Esophagus (tissue), 2 donors: ENCODE results near the gene ETFB. TPM values are rescaled to one million over a fixed set of nuclear protein-coding genes. Genes with fewer than 3 reads are reported as not detected.

ENCODE experiments used
- H3K27ac ChIP-seq, 2 donors: one replicate each; pipeline ENCODE4 v1.5.1; 2013; ENCODE audit warnings: low read depth in 2 of 2, mild to moderate bottlenecking in 2 of 2, inconsistent platforms in 1 of 2, low read length in 1 of 2, moderate library complexity in 1 of 2
- H3K27me3 ChIP-seq, 2 donors: one replicate each; pipeline ENCODE4 v1.6.1; 2013; ENCODE audit warnings: low read length in 2 of 2, control low read depth in 1 of 2, mild to moderate bottlenecking in 1 of 2; ENCODE audit not compliant: insufficient read depth in 2 of 2, control insufficient read depth in 1 of 2
- H3K36me3 ChIP-seq, 2 donors: one replicate each; pipeline ENCODE4 v1.6.1; 2013; ENCODE audit warnings: low read length in 1 of 2; ENCODE audit not compliant: control insufficient read depth in 2 of 2, insufficient read depth in 2 of 2
- H3K4me1 ChIP-seq, 2 donors: one replicate each; pipeline ENCODE4 v1.6.1; 2013; ENCODE audit warnings: low read length in 1 of 2; ENCODE audit not compliant: control insufficient read depth in 2 of 2, insufficient read depth in 2 of 2
- H3K4me3 ChIP-seq, 2 donors: one replicate each; pipeline ENCODE4 v1.5.1; 2013; ENCODE audit warnings: low read length in 2 of 2, mild to moderate bottlenecking in 2 of 2, low read depth in 1 of 2, moderate library complexity in 1 of 2
- H3K9me3 ChIP-seq, 2 donors: one replicate each; pipeline ENCODE4 v1.6.1; 2013; ENCODE audit warnings: mild to moderate bottlenecking in 2 of 2, low read depth in 1 of 2, low read length in 1 of 2, moderate library complexity in 1 of 2; ENCODE audit not compliant: control insufficient read depth in 2 of 2, insufficient read depth in 1 of 2
- WGBS, 2 donors: extraction: QIAGEN DNeasy Blood & Tissue Kit; methylation state at CpG; one replicate each; pipeline ENCODE4 v1.1.7; 2013; 5-methylcytosine and 5-hydroxymethylcytosine counted together
- polyA plus RNA-seq, 2 donors: library from polyadenylated mRNA; stranded (reverse); fragments of 200-250 nt; gene quantifications; one replicate each; pipeline ENCODE4 v1.2.3, GENCODE V29; 2013
- donor health status: healthy with polysubstance abuse.
- donor health status: Bipolar disorder and iron deficiency.

ETFB gene
- polyA plus RNA-seq, 2 donors: 127 to 181 TPM

- 84 to 85% methylated on average over 2 of the region's 2 CpGs for WGBS, 2 donors
- no peaks in the 10 kb centered on the region for H3K27me3 ChIP-seq
Observed at GRCh38 chr19:51377422-51377821, 11.2 kb upstream of the ETFB start.

GRCh38 chr19:51375504-51376221 lies 9.5 kb upstream of the ETFB start:
- 68 to 74% methylated on average over 10 to 11 of the region's 11 CpGs for WGBS, 2 donors

More at GRCh38 chr19:51377422-51377821, 11.2 kb upstream of the ETFB start:
- H3K4me3 ChIP-seq: no peak overlapping the region
- no peaks in the 10 kb centered on the region for H3K4me1 ChIP-seq
- no peak overlapping the region for H3K27ac ChIP-seq
- no peaks in the 10 kb centered on the region for H3K36me3 ChIP-seq
- no peaks in the 10 kb centered on the region for H3K9me3 ChIP-seq

GRCh38 chr19:51372649-51373504 lies 6.7 kb upstream of the ETFB start, which contains the start of gene NKG7:
Gene NKG7, minus strand, starts transcription at chr19:51372654. Its CDS starts 119 bp downstream, at chr19:51372535.
- H3K9me3 ChIP-seq: no peaks in the 10 kb centered on the region
- H3K36me3 ChIP-seq: no peaks in the 10 kb centered on the region
- whole genome bisulfite sequencing, 2 donors: 47 to 49% methylated on average over 9 of the region's 9 CpGs
- peaks cover 0 to 5% of the 10 kb centered on the region in 2 donors for H3K4me1 ChIP-seq
- peak within 1 kb of the TSS in 1 of 2 donors; percentile 8 for H3K4me3 ChIP-seq
- peak within 1 kb of the TSS; percentile 4 to 65 for H3K27ac ChIP-seq
- H3K27me3 ChIP-seq: no peaks in the 10 kb centered on the region

More at GRCh38 chr19:51375504-51376221, 9.5 kb upstream of the ETFB start:
- Histone ChIP-seq H3K36me3 (no peaks in the 10 kb centered on the region), H3K27me3 (no peaks in the 10 kb centered on the region), H3K9me3 (no peaks in the 10 kb centered on the region), H3K27ac (no peak overlapping the region), H3K4me1 (no peaks in the 10 kb centered on the region), H3K4me3 (no peak overlapping the region)

GRCh38 chr19:51372021-51372648 lies 5.9 kb upstream of the ETFB start:
- Histone ChIP-seq H3K9me3 (no peaks in the 10 kb centered on the region), H3K27me3 (no peaks in the 10 kb centered on the region), H3K36me3 (no peaks in the 10 kb centered on the region), H3K4me3 (peak overlapping the region in 1 of 2 donors; percentile 8), H3K4me1 (peaks cover 0 to 5% of the 10 kb centered on the region in 2 donors), H3K27ac (peak overlapping the region; percentile 4 to 65)
- WGBS, 2 donors: 78 to 79% methylated on average over 18 of the region's 18 CpGs

GRCh38 chr19:51371186-51371690 lies 5.0 kb upstream of the ETFB start:
- Histone ChIP-seq H3K27me3 (no peaks in the 10 kb centered on the region), H3K27ac (no peak overlapping the region), H3K4me3 (no peak overlapping the region), H3K36me3 (no peaks in the 10 kb centered on the region), H3K9me3 (no peaks in the 10 kb centered on the region), H3K4me1 (peaks cover 0 to 5% of the 10 kb centered on the region in 2 donors)
- WGBS, 2 donors: 73 to 74% methylated on average over 8 of the region's 8 CpGs

GRCh38 chr19:51370230-51370629 lies 4.0 kb upstream of the ETFB start:
- H3K4me3 ChIP-seq: no peak overlapping the region
- H3K27ac ChIP-seq: no peak overlapping the region
- no peaks in the 10 kb centered on the region for H3K9me3 ChIP-seq
- H3K36me3 ChIP-seq: no peaks in the 10 kb centered on the region
- WGBS, 2 donors: 63 to 79% methylated on average over 4 of the region's 4 CpGs
- H3K4me1 ChIP-seq: peaks cover 0 to 7% of the 10 kb centered on the region in 2 donors
- no peaks in the 10 kb centered on the region for H3K27me3 ChIP-seq

GRCh38 chr19:51368366-51369282 lies 2.4 kb upstream of the ETFB start, which contains the start of gene CLDND2:
Gene CLDND2, minus strand, starts transcription at chr19:51369003. Its CDS starts 426 bp downstream, at chr19:51368577.
- 62 to 66% methylated on average over 23 of the region's 23 CpGs for WGBS, 2 donors
- peak within 1 kb of the TSS; percentile 94 to 98 for H3K27ac ChIP-seq
- peak within 1 kb of the TSS; percentile 84 to 86 for H3K4me3 ChIP-seq
- peaks cover 4 to 19% of the 10 kb centered on the region in 2 donors for H3K4me1 ChIP-seq
- no peaks in the 10 kb centered on the region for H3K36me3 ChIP-seq
- no peaks in the 10 kb centered on the region for H3K27me3 ChIP-seq
- H3K9me3 ChIP-seq: no peaks in the 10 kb centered on the region

- Histone ChIP-seq H3K4me3 (peak overlapping the region; percentile 84 to 86), H3K36me3 (no peaks in the 10 kb centered on the region), H3K9me3 (no peaks in the 10 kb centered on the region), H3K27ac (peak overlapping the region; percentile 94 to 98), H3K27me3 (no peaks in the 10 kb centered on the region), H3K4me1 (peaks cover 4 to 22% of the 10 kb centered on the region in 2 donors)
- 0 to 1% methylated on average over 64 of the region's 64 CpGs for WGBS, 2 donors
Observed at GRCh38 chr19:51367565-51368365, 1.6 kb upstream of the ETFB start.
